ENCODE results near the gene DNAH11. TPM values are rescaled to one million over a fixed set of nuclear protein-coding genes. Genes with fewer than 3 reads are reported as not detected.

The DNAH11 gene
- total RNA-seq, 1 experiment from 2014 or later: 1.9 TPM

DNA sequence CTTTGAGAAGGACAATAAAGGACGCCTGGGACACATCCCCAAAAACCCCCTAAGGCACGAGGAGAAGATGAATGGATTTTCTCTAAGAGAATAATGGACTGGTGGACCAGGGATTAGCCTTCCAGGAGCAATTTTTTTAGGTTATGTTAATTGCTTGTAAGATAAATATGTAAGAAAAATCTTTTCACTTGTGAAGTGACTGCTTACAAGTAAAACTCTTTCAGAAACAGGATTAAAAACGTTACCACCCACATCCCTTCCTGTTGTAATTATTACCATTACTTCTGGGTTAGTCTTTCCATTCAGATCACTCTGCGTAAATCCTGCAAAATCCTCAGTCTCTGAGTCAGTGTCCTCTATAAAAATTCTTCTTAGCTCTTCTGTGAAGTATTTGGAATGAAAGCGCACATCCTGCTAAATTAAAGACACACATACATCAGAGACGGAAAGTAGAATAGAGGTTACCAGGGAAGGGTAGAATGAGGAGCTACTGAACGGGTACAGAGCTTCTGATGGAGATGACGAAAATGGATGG, 368.6 kb downstream of the DNAH11 start:
- H3K4me1 Mint-ChIP-seq (ENCODE audit: low read depth, unreplicated experiment): no peaks in the 10 kb centered on the region
- TF ChIP-seq, protein P1, sequence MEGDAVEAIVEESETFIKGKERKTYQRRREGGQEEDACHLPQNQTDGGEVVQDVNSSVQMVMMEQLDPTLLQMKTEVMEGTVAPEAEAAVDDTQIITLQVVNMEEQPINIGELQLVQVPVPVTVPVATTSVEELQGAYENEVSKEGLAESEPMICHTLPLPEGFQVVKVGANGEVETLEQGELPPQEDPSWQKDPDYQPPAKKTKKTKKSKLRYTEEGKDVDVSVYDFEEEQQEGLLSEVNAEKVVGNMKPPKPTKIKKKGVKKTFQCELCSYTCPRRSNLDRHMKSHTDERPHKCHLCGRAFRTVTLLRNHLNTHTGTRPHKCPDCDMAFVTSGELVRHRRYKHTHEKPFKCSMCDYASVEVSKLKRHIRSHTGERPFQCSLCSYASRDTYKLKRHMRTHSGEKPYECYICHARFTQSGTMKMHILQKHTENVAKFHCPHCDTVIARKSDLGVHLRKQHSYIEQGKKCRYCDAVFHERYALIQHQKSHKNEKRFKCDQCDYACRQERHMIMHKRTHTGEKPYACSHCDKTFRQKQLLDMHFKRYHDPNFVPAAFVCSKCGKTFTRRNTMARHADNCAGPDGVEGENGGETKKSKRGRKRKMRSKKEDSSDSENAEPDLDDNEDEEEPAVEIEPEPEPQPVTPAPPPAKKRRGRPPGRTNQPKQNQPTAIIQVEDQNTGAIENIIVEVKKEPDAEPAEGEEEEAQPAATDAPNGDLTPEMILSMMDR (IDR thresholded peaks at IDR 0.05; ENCODE audit: unreplicated experiment): no peak
- no peaks in the 10 kb centered on the region for H3K27me3 Mint-ChIP-seq (ENCODE audit: unreplicated experiment)
- no peak for DNase-seq
- intact Hi-C loops (cut with micrococcal nuclease; ENCODE audit: unreplicated experiment): no loop called here
- H3K4me3 Mint-ChIP-seq (ENCODE audit: low read depth, unreplicated experiment): no peak overlapping the region
- BruUV-seq (replicated peaks): no TSS peak
- H3K9me3 Mint-ChIP-seq (ENCODE audit: low read depth, unreplicated experiment): no peaks in the 10 kb centered on the region
- H3K36me3 Mint-ChIP-seq (ENCODE audit: insufficient read depth, unreplicated experiment): peaks cover 18% of the 10 kb centered on the region
- H3K27ac Mint-ChIP-seq (ENCODE audit: unreplicated experiment): no peak overlapping the region
- CTCF ChIA-PET: interaction anchor here (0.6 to 1.0 kb wide), 5 partner anchors 10 to 278 kb away, joined by 3 to 4 read pairs (median 3); no protein-coding TSS in a partner anchor

DNA sequence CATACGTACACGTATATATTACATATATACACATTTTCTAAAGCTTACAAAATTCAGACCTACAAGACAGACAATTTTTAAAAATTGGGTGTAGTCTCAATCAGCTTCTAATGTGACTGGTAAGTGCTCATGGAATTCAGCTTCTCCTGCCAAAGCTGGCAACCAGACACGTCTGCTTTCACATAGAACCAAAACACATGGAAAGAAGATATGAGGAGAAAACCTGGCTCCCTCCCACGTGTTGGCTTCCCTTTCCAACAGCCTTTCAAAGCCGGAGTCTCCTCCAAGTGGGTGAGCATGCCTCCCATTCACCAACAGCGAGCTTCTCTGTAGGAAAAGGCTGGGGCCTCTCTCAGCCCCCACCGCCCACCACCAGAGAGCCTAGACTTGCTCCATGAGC, 369.5 kb downstream of the DNAH11 start:
- no peak for DNase-seq
- CTCF ChIA-PET: interaction anchor here (0.6 to 1.1 kb wide), 5 partner anchors 12 to 277 kb away, joined by 3 to 4 read pairs (median 3); no protein-coding TSS in a partner anchor
- TF ChIP-seq, protein P1 (IDR thresholded peaks at IDR 0.05; ENCODE audit: unreplicated experiment): no peak
- Mint-ChIP-seq H3K27me3 (ENCODE audit: unreplicated experiment) (no peaks in the 10 kb centered on the region), H3K36me3 (ENCODE audit: insufficient read depth, unreplicated experiment) (peaks cover 17% of the 10 kb centered on the region), H3K4me1 (ENCODE audit: low read depth, unreplicated experiment) (no peaks in the 10 kb centered on the region), H3K4me3 (ENCODE audit: low read depth, unreplicated experiment) (no peak overlapping the region), H3K27ac (ENCODE audit: unreplicated experiment) (no peak overlapping the region), H3K9me3 (ENCODE audit: low read depth, unreplicated experiment) (no peaks in the 10 kb centered on the region)
- intact Hi-C loops (cut with micrococcal nuclease; ENCODE audit: unreplicated experiment): no loop called here
- no TSS peak for BruUV-seq (replicated peaks)

DNA sequence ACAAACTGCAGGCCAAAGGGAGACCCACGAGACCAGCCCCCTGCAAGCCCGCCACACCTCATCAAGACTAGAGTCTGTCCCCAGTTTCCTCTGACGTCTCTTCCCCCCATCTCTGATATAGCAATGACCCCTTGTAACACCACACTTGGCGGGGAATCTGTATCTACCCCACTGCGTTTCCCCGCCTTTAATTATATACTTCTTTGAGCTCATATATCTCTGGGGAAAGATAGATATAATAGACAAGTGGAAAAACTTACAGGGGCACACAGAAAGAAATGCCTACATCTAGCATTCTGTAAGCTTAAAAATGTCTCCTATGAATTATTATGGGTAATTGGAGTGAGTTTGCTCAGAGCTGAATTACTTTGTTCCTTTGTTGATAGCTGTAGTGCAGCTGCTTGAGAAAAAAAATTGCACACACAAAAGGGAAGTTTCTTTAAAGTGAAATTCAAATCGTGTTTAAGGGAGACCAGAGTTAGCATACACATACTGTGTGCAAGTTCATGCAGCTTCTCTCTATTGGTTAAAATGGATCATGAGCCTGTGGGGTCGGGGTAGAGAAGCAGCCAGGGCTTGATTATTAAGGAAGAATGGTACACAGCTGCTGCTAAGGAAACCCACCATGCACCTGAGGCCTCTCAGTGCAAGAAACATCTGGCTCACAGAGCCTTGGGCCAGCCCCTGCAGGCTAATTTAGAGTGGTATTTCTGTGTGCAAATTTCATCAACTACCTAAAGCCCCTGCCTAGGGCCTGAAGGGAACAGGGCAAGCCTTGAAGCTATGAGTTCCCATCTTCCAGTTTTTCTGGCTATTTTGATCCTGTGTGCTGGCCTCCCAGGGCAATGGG, 370.3 kb downstream of the DNAH11 start:
- intact Hi-C loops (cut with micrococcal nuclease; ENCODE audit: unreplicated experiment): no loop called here
- TF ChIP-seq, protein P1 (IDR thresholded peaks at IDR 0.05; ENCODE audit: unreplicated experiment): no peak
- CTCF ChIA-PET: interaction anchor here (0.5 to 1.1 kb wide), 3 partner anchors 8 to 1774 kb away, joined by 3 read pairs; no protein-coding TSS in a partner anchor
- no peaks in the 10 kb centered on the region for H3K4me1 Mint-ChIP-seq (ENCODE audit: low read depth, unreplicated experiment)
- peaks cover 15% of the 10 kb centered on the region for H3K36me3 Mint-ChIP-seq (ENCODE audit: insufficient read depth, unreplicated experiment)
- no peak overlapping the region for H3K4me3 Mint-ChIP-seq (ENCODE audit: low read depth, unreplicated experiment)
- no peak overlapping the region for H3K27ac Mint-ChIP-seq (ENCODE audit: unreplicated experiment)
- no peak for DNase-seq
- no peaks in the 10 kb centered on the region for H3K27me3 Mint-ChIP-seq (ENCODE audit: unreplicated experiment)
- no TSS peak for BruUV-seq (replicated peaks)
- H3K9me3 Mint-ChIP-seq (ENCODE audit: low read depth, unreplicated experiment): no peaks in the 10 kb centered on the region

DNA sequence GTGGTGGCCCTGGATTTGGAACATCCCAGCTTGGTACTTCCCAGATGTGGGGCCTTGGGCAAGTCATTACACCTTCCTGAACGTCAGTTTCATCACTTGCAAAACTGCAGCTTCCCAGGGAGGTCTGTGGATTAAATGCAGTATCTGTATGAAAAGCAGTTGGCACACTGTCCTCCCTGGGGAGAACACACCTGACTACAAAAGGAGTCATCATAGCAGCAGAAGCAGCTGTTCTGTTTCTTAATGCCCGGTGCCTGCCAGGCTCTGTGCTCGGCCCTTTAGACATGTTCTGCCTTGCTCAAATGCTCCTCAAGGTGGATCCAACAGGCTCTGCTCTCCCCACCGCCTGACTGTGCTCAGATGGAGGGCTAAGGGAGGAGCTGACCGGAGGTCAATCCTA, 371.8 kb downstream of the DNAH11 start:
- Mint-ChIP-seq H3K9me3 (ENCODE audit: low read depth, unreplicated experiment) (no peaks in the 10 kb centered on the region), H3K4me3 (ENCODE audit: low read depth, unreplicated experiment) (no peak overlapping the region), H3K4me1 (ENCODE audit: low read depth, unreplicated experiment) (no peaks in the 10 kb centered on the region), H3K36me3 (ENCODE audit: insufficient read depth, unreplicated experiment) (peaks cover 9% of the 10 kb centered on the region), H3K27me3 (ENCODE audit: unreplicated experiment) (no peaks in the 10 kb centered on the region), H3K27ac (ENCODE audit: unreplicated experiment) (no peak overlapping the region)
- no peak for DNase-seq
- intact Hi-C loops (cut with micrococcal nuclease; ENCODE audit: unreplicated experiment): no loop called here
- no TSS peak for BruUV-seq (replicated peaks)
- TF ChIP-seq, protein P1 (IDR thresholded peaks at IDR 0.05; ENCODE audit: unreplicated experiment): no peak
- CTCF ChIA-PET: no interaction called here

Data from Calu3 (cell line).